Measurements from ENCODE around the gene SAMD7. TPM values are rescaled to one million over a fixed set of nuclear protein-coding genes. Genes with fewer than 3 reads are reported as not detected.
A peak's percentile ranks its signal among the peaks of the same experiment; 100 is the strongest.

The SAMD7 gene
- polyA plus RNA-seq, 3 donors: not detected

- no peaks in the 10 kb centered on the region for H3K79me2 ChIP-seq (ENCODE audit: insufficient read depth, low read length)
- WGBS (ENCODE audit: insufficient coverage): no CpG with 5 or more reads among the region's 3 CpGs
- H3K27ac ChIP-seq (ENCODE audit: low read depth in 1 of 2, low read length in 2 of 2): no peak overlapping the region
- Mint-ChIP-seq H3K36me3 (no peaks in the 10 kb centered on the region), H3K27ac (no peak overlapping the region), H3K9me3 (peaks cover 0 to 5% (median 0%) of the 10 kb centered on the region in 7 donors), H3K27me3 (ENCODE audit: low read depth in 3 of 3) (peaks cover 0 to 2% (median 0%) of the 10 kb centered on the region in 3 donors), H3K4me1 (no peaks in the 10 kb centered on the region), H3K4me3 (no peak overlapping the region)
- H3K36me3 ChIP-seq (replicated peaks in 1 of 2; ENCODE audit: control insufficient read depth in 1 of 2, insufficient read depth in 2 of 2, low read length in 2 of 2): no peaks in the 10 kb centered on the region
- no peak overlapping the region for H3K4me3 ChIP-seq (replicated peaks in 1 of 3; ENCODE audit: low read depth in 2 of 3, low read length in 3 of 3)
- DNase-seq: no peak
- no peaks in the 10 kb centered on the region for H3K4me1 ChIP-seq (ENCODE audit: control insufficient read depth in 1 of 2, insufficient read depth in 2 of 2, low read length in 2 of 2)
- H3K4me2 ChIP-seq (replicated peaks; ENCODE audit: extremely low read depth, low read length, poor library complexity, severe bottlenecking): no peak overlapping the region
- H4K20me1 ChIP-seq (ENCODE audit: insufficient read depth, low read length): no peaks in the 10 kb centered on the region
- TF ChIP-seq CTCF (IDR thresholded peaks at IDR 0.05): no peak
- no peak overlapping the region for H2AFZ ChIP-seq (ENCODE audit: insufficient read depth, low read depth, low read length, poor library complexity, severe bottlenecking)
- intact Hi-C loops (cut with micrococcal nuclease): no loop called here
- H3K9ac ChIP-seq (ENCODE audit: insufficient read depth, low read length, poor library complexity, severe bottlenecking): no peak overlapping the region
- H3K27me3 ChIP-seq (ENCODE audit: control insufficient read depth in 2 of 2, insufficient read depth in 2 of 2, low read length in 2 of 2): no peaks in the 10 kb centered on the region
- H3K9me3 ChIP-seq (replicated peaks in 1 of 2; ENCODE audit: control insufficient read depth in 1 of 2, insufficient read depth in 1 of 2, low read length in 2 of 2): no peaks in the 10 kb centered on the region
These were observed 2.0 kb downstream of the SAMD7 start for GRCh38 chr3:169913323-169913722.

GRCh38 chr3:169914321-169914720 is 2.9 kb downstream of the SAMD7 start:
- Histone ChIP-seq H3K4me1 (ENCODE audit: control insufficient read depth in 1 of 2, insufficient read depth in 2 of 2, low read length in 2 of 2) (no peaks in the 10 kb centered on the region), H3K9me3 (replicated peaks in 1 of 2; ENCODE audit: control insufficient read depth in 1 of 2, insufficient read depth in 1 of 2, low read length in 2 of 2) (no peaks in the 10 kb centered on the region)
- WGBS (ENCODE audit: insufficient coverage): 100% methylated on average over 1 of the region's 2 CpGs

More at GRCh38 chr3:169914321-169914720, 2.9 kb downstream of the SAMD7 start:
- H3K36me3 ChIP-seq (replicated peaks in 1 of 2; ENCODE audit: control insufficient read depth in 1 of 2, insufficient read depth in 2 of 2, low read length in 2 of 2): no peaks in the 10 kb centered on the region
- H3K9me3 Mint-ChIP-seq: peaks cover 0 to 5% (median 0%) of the 10 kb centered on the region in 7 donors
- peak in 1 of 3 donors; percentile 46 for DNase-seq
- intact Hi-C loops (cut with micrococcal nuclease): no loop called here
- H3K4me2 ChIP-seq (replicated peaks; ENCODE audit: extremely low read depth, low read length, poor library complexity, severe bottlenecking): no peak overlapping the region
- no peak overlapping the region for H3K4me3 ChIP-seq (replicated peaks in 1 of 3; ENCODE audit: low read depth in 2 of 3, low read length in 3 of 3)
- H3K4me3 Mint-ChIP-seq: no peak overlapping the region
- no peak overlapping the region for H3K27ac Mint-ChIP-seq
- H3K79me2 ChIP-seq (ENCODE audit: insufficient read depth, low read length): no peaks in the 10 kb centered on the region
- H3K27me3 Mint-ChIP-seq (ENCODE audit: low read depth in 3 of 3): no peaks in the 10 kb centered on the region
- H3K4me1 Mint-ChIP-seq: no peaks in the 10 kb centered on the region
- H3K27ac ChIP-seq (ENCODE audit: low read depth in 1 of 2, low read length in 2 of 2): no peak overlapping the region
- no peak overlapping the region for H2AFZ ChIP-seq (ENCODE audit: insufficient read depth, low read depth, low read length, poor library complexity, severe bottlenecking)
- no peak overlapping the region for H3K9ac ChIP-seq (ENCODE audit: insufficient read depth, low read length, poor library complexity, severe bottlenecking)
- no peaks in the 10 kb centered on the region for H3K36me3 Mint-ChIP-seq
- no peaks in the 10 kb centered on the region for H3K27me3 ChIP-seq (ENCODE audit: control insufficient read depth in 2 of 2, insufficient read depth in 2 of 2, low read length in 2 of 2)
- no peaks in the 10 kb centered on the region for H4K20me1 ChIP-seq (ENCODE audit: insufficient read depth, low read length)
- TF ChIP-seq CTCF (IDR thresholded peaks at IDR 0.05): no peak
